ENCODE results near the gene BCL11B.

The BCL11B gene

GRCh38 chr14:99255621-99256482, 16.1 kb downstream of the BCL11B start:
- no peak for DNase-seq (ENCODE audit: low read depth)
- no peak overlapping the region for H3K4me3 ChIP-seq (ENCODE audit: control insufficient read depth, low read depth, low read length)
- TF ChIP-seq CTCF (IDR thresholded peaks at IDR 0.05; ENCODE audit: control insufficient read depth, insufficient read depth, low read depth, low read length, missing control alignments), result no peak

- no peak for DNase-seq (ENCODE audit: low read depth)
- H3K4me3 ChIP-seq (ENCODE audit: control insufficient read depth, low read depth, low read length), result no peak overlapping the region
- TF ChIP-seq CTCF (IDR thresholded peaks at IDR 0.05; ENCODE audit: control insufficient read depth, insufficient read depth, low read depth, low read length, missing control alignments), result no peak
Measured at GRCh38 chr14:99254328-99255009, 17.5 kb downstream of the BCL11B start.

- no peak for DNase-seq (ENCODE audit: low read depth)
- H3K4me3 ChIP-seq (ENCODE audit: control insufficient read depth, low read depth, low read length), result no peak overlapping the region
- no peak for TF ChIP-seq CTCF (IDR thresholded peaks at IDR 0.05; ENCODE audit: control insufficient read depth, insufficient read depth, low read depth, low read length, missing control alignments)
Measured at GRCh38 chr14:99253890-99254289, 18.1 kb downstream of the BCL11B start.

- H3K4me3 ChIP-seq (ENCODE audit: control insufficient read depth, low read depth, low read length), result no peak overlapping the region
- no peak for TF ChIP-seq CTCF (IDR thresholded peaks at IDR 0.05; ENCODE audit: control insufficient read depth, insufficient read depth, low read depth, low read length, missing control alignments)
- DNase-seq (ENCODE audit: low read depth), result no peak
Measured at GRCh38 chr14:99252940-99253868, 18.8 kb downstream of the BCL11B start.

- DNase-seq (ENCODE audit: low read depth), result no peak
- no peak overlapping the region for H3K4me3 ChIP-seq (ENCODE audit: control insufficient read depth, low read depth, low read length)
- no peak for TF ChIP-seq CTCF (IDR thresholded peaks at IDR 0.05; ENCODE audit: control insufficient read depth, insufficient read depth, low read depth, low read length, missing control alignments)
Measured at GRCh38 chr14:99252443-99252939, 19.5 kb downstream of the BCL11B start.

- no peak for DNase-seq (ENCODE audit: low read depth)
- TF ChIP-seq CTCF (IDR thresholded peaks at IDR 0.05; ENCODE audit: control insufficient read depth, insufficient read depth, low read depth, low read length, missing control alignments), result no peak
- H3K4me3 ChIP-seq (ENCODE audit: control insufficient read depth, low read depth, low read length), result no peak overlapping the region
Measured at GRCh38 chr14:99251721-99252120, 20.3 kb downstream of the BCL11B start.
